ENCODE measurements around the gene BHLHA15.

BHLHA15 gene

GRCh38 chr7:98250789-98251188 lies 39.5 kb downstream of the BHLHA15 start:
- peak; percentile 34 for DNase-seq

GRCh38 chr7:98251231-98251600 lies 40.0 kb downstream of the BHLHA15 start:
- no peak for DNase-seq

GRCh38 chr7:98251601-98252424 lies 40.6 kb downstream of the BHLHA15 start, which contains the start of gene TECPR1:
Gene TECPR1 (minus strand): TSS chr7:98252232. CDS start chr7:98246146, 6,086 bp downstream.
- DNase-seq, result peak; percentile 94

GRCh38 chr7:98252425-98253054 lies 41.3 kb downstream of the BHLHA15 start:
- DNase-seq, result peak; percentile 23

- DNase-seq, result no peak
These were observed 43.3 kb downstream of the BHLHA15 start for GRCh38 chr7:98254516-98254915.

- DNase-seq, result peak; percentile 1
These were observed 43.8 kb downstream of the BHLHA15 start for GRCh38 chr7:98254951-98255610.

- no peak for DNase-seq
These were observed 45.2 kb downstream of the BHLHA15 start for GRCh38 chr7:98256431-98256830.

- no peak for DNase-seq
These were observed 46.5 kb downstream of the BHLHA15 start for GRCh38 chr7:98257701-98258100.

Data from left hindlimb (tissue), 1 donor.